Smooth muscle cell (in vitro differentiated cells): ENCODE results near the gene TGM5. TPM values are rescaled to one million over a fixed set of nuclear protein-coding genes. Genes with fewer than 3 reads are reported as not detected.

Experiments
- DNase-seq: peaks from one replicate; lab custom pipeline; 2025; ENCODE audit not compliant: unreplicated experiment; lab: John Stamatoyannopoulos, UW
- H2AFZ ChIP-seq: fragments of 200-600 bp; sonication (generic); 2 replicates; pipeline ENCODE4 v1.6.0; 2016; ENCODE audit warnings: antibody characterized with exemption, low read depth, mild to moderate bottlenecking
- H3F3A ChIP-seq: fragments of 200-600 bp; sonication (generic); 2 replicates; pipeline ENCODE4 v1.6.0; 2017; ENCODE audit warnings: antibody characterized with exemption, low read depth
- H3K27ac ChIP-seq: fragments of 200-600 bp; sonication (generic); 2 replicates; pipeline ENCODE4 v1.5.1; 2016; ENCODE audit warnings: low read depth, mild to moderate bottlenecking
- H3K27me3 ChIP-seq: fragments of 200-600 bp; sonication (generic); 2 replicates; pipeline ENCODE4 v1.6.1; 2016; ENCODE audit warnings: low read depth, mild to moderate bottlenecking
- H3K36me3 ChIP-seq: fragments of 200-600 bp; sonication (generic); 2 replicates; pipeline ENCODE4 v1.5.1; 2016; ENCODE audit warnings: low read depth
- H3K4me1 ChIP-seq: fragments of 200-600 bp; sonication (generic); 2 replicates; pipeline ENCODE4 v1.5.1; 2016; ENCODE audit warnings: low read depth
- H3K4me2 ChIP-seq: fragments of 200-600 bp; sonication (generic); 2 replicates; pipeline ENCODE4 v1.6.0; 2016; ENCODE audit warnings: mild to moderate bottlenecking
- H3K4me3 ChIP-seq: fragments of 200-600 bp; sonication (generic); 2 replicates; pipeline ENCODE4 v1.5.1; 2016; ENCODE audit warnings: mild to moderate bottlenecking
- H3K79me2 ChIP-seq: fragments of 200-600 bp; sonication (generic); 2 replicates; pipeline ENCODE4 v1.6.0; 2016; ENCODE audit warnings: low read depth, mild to moderate bottlenecking
- H3K9ac ChIP-seq: fragments of 200-600 bp; sonication (generic); 2 replicates; pipeline ENCODE4 v1.6.0; 2016; ENCODE audit warnings: low read depth
- H3K9me3 ChIP-seq: fragments of 200-600 bp; sonication (generic); replicated peaks from 2 replicates; pipeline ENCODE4 v1.5.1; 2016; ENCODE audit warnings: low read depth
- H4K20me1 ChIP-seq: fragments of 200-600 bp; sonication (generic); 2 replicates; pipeline ENCODE4 v1.6.0; 2016; ENCODE audit warnings: low read depth
- CTCF ChIP-seq: fragments of 200-600 bp; sonication (generic); IDR thresholded peaks from 2 replicates; pipeline ENCODE4 v1.5.1; 2017; ENCODE audit warnings: borderline replicate concordance, mild to moderate bottlenecking, antibody characterized with exemption; ENCODE audit not compliant: insufficient read depth, poor library complexity, severe bottlenecking
- WGBS: methylation state at CpG from one replicate; pipeline ENCODE4 v1.1.7; 2016; ENCODE audit warnings: low lambda C conversion rate; 5-methylcytosine and 5-hydroxymethylcytosine counted together
- polyA plus RNA-seq: library from polyadenylated mRNA; unstranded; fragments of >200 nt; fragmentation: Nextera tagmentation; extraction: Ambion mirVana; gene quantifications from 2 replicates; pipeline ENCODE4 v1.2.1, GENCODE V29; 2016
- total RNA-seq: library from RNA; depleted of rRNA; stranded (reverse); fragments of >200 nt; gene quantifications from 2 replicates; pipeline ENCODE4 v1.2.3, GENCODE V29; 2014

The TGM5 gene
- total and polyA plus RNA-seq, 2 experiments from 2014 or later, result 0.08 to 2.5 TPM

DNA sequence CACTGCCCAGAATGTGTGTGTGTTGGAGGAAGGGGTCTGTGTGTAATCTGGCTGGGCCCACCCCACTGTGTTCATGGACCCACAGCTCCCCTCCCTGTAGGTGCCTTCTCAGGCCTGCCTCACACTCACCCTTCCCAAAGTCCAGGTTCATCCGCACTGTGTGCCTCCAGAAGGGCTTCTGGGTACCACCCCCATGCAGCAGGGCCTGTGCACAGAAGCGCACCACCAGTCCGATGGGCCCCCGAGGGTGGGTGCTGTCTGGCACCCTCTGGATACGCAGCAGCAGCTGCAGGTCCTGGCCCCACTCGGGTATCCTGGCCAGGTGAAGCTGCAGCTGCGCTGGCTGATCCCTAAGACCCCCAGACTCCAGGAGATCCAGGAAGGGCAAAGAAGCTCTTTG, 12.8 kb upstream of the TGM5 start:
- WGBS, result 86% methylated on average over 7 of the region's 7 CpGs
- peaks cover 4% of the 10 kb centered on the region for H3K27me3 ChIP-seq
- no peaks in the 10 kb centered on the region for H3K9me3 ChIP-seq
- no peak overlapping the region for H3K4me2 ChIP-seq
- no peak for TF ChIP-seq CTCF
- H3K9ac ChIP-seq, result no peak overlapping the region
- no peak overlapping the region for H2AFZ ChIP-seq
- H4K20me1 ChIP-seq, result no peaks in the 10 kb centered on the region
- no peak overlapping the region for H3K27ac ChIP-seq
- DNase-seq, result no peak
- H3F3A ChIP-seq, result no peaks in the 10 kb centered on the region
- no peaks in the 10 kb centered on the region for H3K36me3 ChIP-seq
- H3K4me1 ChIP-seq, result no peaks in the 10 kb centered on the region
- no peak overlapping the region for H3K4me3 ChIP-seq
- H3K79me2 ChIP-seq, result no peaks in the 10 kb centered on the region

DNA sequence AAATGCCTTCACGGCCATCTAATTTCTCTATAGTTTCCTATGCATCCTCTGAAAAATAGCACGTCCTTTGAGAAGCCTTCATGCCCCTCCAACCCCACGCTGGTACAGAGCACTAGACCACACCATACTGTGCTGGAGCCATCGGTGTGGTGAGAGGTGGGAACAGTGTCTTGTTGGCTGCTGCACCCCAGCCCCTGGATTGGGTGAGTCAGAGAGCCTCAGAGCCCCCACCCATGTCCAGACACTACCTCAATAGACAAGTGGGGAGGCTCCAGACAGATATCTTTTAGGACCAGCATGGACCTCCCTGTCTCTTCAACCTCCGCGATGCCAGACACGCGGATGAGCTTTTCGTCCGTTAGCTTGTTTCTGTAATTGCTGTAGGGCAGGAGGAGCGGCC, 12.1 kb upstream of the TGM5 start:
- Histone ChIP-seq H3K27me3 (peaks cover 4% of the 10 kb centered on the region), H2AFZ (no peak overlapping the region), H3K9me3 (no peaks in the 10 kb centered on the region), H3F3A (no peaks in the 10 kb centered on the region), H3K4me2 (no peak overlapping the region), H3K36me3 (no peaks in the 10 kb centered on the region), H4K20me1 (no peaks in the 10 kb centered on the region), H3K9ac (no peak overlapping the region), H3K27ac (no peak overlapping the region), H3K79me2 (no peaks in the 10 kb centered on the region), H3K4me1 (no peaks in the 10 kb centered on the region), H3K4me3 (no peak overlapping the region)
- no peak for TF ChIP-seq CTCF
- DNase-seq, result no peak
- 84% methylated on average over 11 of the region's 11 CpGs for WGBS

GRCh38 chr15:43277901-43278300, 11.2 kb upstream of the TGM5 start:
- Histone ChIP-seq H3K4me2 (no peak overlapping the region), H4K20me1 (no peaks in the 10 kb centered on the region), H3F3A (no peaks in the 10 kb centered on the region), H3K36me3 (no peaks in the 10 kb centered on the region), H3K9me3 (no peaks in the 10 kb centered on the region), H3K27me3 (peaks cover 4% of the 10 kb centered on the region), H3K79me2 (no peaks in the 10 kb centered on the region), H3K4me3 (no peak overlapping the region), H3K4me1 (no peaks in the 10 kb centered on the region), H2AFZ (no peak overlapping the region), H3K27ac (no peak overlapping the region), H3K9ac (no peak overlapping the region)
- WGBS, result 80% methylated on average over 4 of the region's 4 CpGs
- DNase-seq, result no peak
- no peak for TF ChIP-seq CTCF

DNA sequence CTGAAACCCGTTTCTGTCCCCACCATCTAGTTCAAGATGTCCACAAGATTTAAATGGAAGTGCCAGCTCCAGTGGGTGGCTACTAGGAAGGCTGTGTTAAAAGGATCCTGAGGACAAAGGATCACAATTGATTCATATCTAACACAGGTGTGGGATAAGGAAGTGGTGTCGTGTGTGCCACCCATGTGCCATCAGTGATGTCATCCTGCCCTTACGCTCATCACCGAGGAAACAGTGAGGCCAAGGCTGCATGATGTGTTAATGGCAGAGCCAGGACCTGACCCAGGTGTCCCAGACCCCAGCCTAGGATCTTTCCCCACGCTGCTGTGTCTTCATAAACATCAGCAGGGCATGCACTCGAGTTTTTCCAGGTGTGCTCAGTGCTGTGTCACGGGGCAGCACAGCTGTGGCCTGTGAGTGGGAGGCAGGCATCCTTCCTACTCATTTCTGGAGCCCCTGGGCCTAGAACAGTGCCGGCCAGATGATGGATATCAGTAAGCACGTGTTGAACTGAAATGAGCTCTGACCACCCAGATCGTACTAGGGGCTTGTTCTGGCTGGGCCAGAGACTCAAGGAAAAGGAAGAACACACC, 10.6 kb upstream of the TGM5 start:
- no peaks in the 10 kb centered on the region for H3K4me1 ChIP-seq
- no peaks in the 10 kb centered on the region for H3F3A ChIP-seq
- no peak overlapping the region for H3K4me2 ChIP-seq
- H3K27me3 ChIP-seq, result peaks cover 4% of the 10 kb centered on the region
- no peak overlapping the region for H3K27ac ChIP-seq
- no peaks in the 10 kb centered on the region for H4K20me1 ChIP-seq
- no peak for DNase-seq
- TF ChIP-seq CTCF, result no peak
- 84% methylated on average over 10 of the region's 10 CpGs for WGBS
- no peaks in the 10 kb centered on the region for H3K9me3 ChIP-seq
- H2AFZ ChIP-seq, result no peak overlapping the region
- H3K9ac ChIP-seq, result no peak overlapping the region
- H3K79me2 ChIP-seq, result no peaks in the 10 kb centered on the region
- no peak overlapping the region for H3K4me3 ChIP-seq
- H3K36me3 ChIP-seq, result no peaks in the 10 kb centered on the region
